Measurements from ENCODE around the gene CRYZ.

- TF ChIP-seq MAX (IDR thresholded peaks at IDR 0.05; ENCODE audit: low read depth, low read length), result no peak
- TF ChIP-seq CTCF (IDR thresholded peaks at IDR 0.05; ENCODE audit: low read depth, low read length), result no peak
- no peak for TF ChIP-seq POLR2A (IDR thresholded peaks at IDR 0.05; ENCODE audit: extremely low read depth, insufficient read length)
- no peak for TF ChIP-seq MYC (IDR thresholded peaks at IDR 0.05; ENCODE audit: low read depth, low read length)
These were observed 22.6 kb upstream of the CRYZ start for GRCh38 chr1:74755475-74755874.
